MCF 10A (cell line): ENCODE measurements around the gene CALHM2. TPM values are rescaled to one million over a fixed set of nuclear protein-coding genes. Genes with fewer than 3 reads are reported as not detected.

ENCODE experiments used
- BruUV-seq: library from RNA; stranded (reverse); fragments of 400-500 nt; replicated peaks from 2 replicates; lab custom pipeline; 2021; lab: Mats Ljungman, UMichigan
- CTCF ChIA-PET: fragments of 300-600 bp; sonication (Branson Sonifier 250); formaldehyde crosslinking; extraction: SDS; loops from one replicate; lab custom pipeline; 2021; ENCODE audit warnings: antibody characterized with exemption, inconsistent platforms; lab: Yijun Ruan, JAX
- POLR2A ChIA-PET: fragments of 300-600, 350-650 bp; sonication (Branson Sonifier 250); formaldehyde crosslinking; extraction: SDS; loops from one replicate; lab custom pipeline; 2020; ENCODE audit warnings: antibody characterized with exemption, inconsistent platforms; lab: Yijun Ruan, JAX
- DNase-seq: peaks from one replicate; pipeline ENCODE4 v3.0.0-alpha.2; 2018; ENCODE audit not compliant: unreplicated experiment
- H3K27ac Mint-ChIP-seq: one replicate; pipeline ENCODE4 v1.8.0; 2022; ENCODE audit warnings: mild to moderate bottlenecking, low read depth, mixed read lengths; ENCODE audit not compliant: unreplicated experiment
- H3K27me3 Mint-ChIP-seq: one replicate; pipeline ENCODE4 v1.8.0; 2022; ENCODE audit warnings: mixed read lengths; ENCODE audit not compliant: insufficient read depth, unreplicated experiment
- H3K36me3 Mint-ChIP-seq: one replicate; pipeline ENCODE4 v1.8.0; 2022; ENCODE audit warnings: mild to moderate bottlenecking, moderate library complexity, mixed read lengths; ENCODE audit not compliant: insufficient read depth, unreplicated experiment
- H3K4me1 Mint-ChIP-seq: one replicate; pipeline ENCODE4 v1.8.0; 2022; ENCODE audit warnings: mixed read lengths; ENCODE audit not compliant: insufficient read depth, unreplicated experiment
- H3K4me3 Mint-ChIP-seq: one replicate; pipeline ENCODE4 v1.8.0; 2022; ENCODE audit warnings: mild to moderate bottlenecking, moderate library complexity, mixed read lengths; ENCODE audit not compliant: unreplicated experiment
- H3K9me3 Mint-ChIP-seq: one replicate; pipeline ENCODE4 v1.8.0; 2022; ENCODE audit warnings: mixed read lengths; ENCODE audit not compliant: unreplicated experiment
- intact Hi-C: fragments of 100-400 bp; cut with micrococcal nuclease; formaldehyde crosslinking; loops from 2 replicates; pipeline ENCODE4 v1.14.1; 2022
- total RNA-seq: library from RNA; stranded (reverse); gene quantifications from 2 replicates; pipeline ENCODE4 v1.2.3, GENCODE V29; 2022
- TF ChIP-seq, protein P1 (sequence below): fragments of 200-600 bp; IDR thresholded peaks from one replicate; pipeline ENCODE4 v1.8.0; 2022; ENCODE audit warnings: antibody characterized with exemption, mild to moderate bottlenecking; ENCODE audit not compliant: unreplicated experiment

CALHM2 gene
- total RNA-seq, 1 experiment from 2014 or later, result 4.2 TPM

DNA sequence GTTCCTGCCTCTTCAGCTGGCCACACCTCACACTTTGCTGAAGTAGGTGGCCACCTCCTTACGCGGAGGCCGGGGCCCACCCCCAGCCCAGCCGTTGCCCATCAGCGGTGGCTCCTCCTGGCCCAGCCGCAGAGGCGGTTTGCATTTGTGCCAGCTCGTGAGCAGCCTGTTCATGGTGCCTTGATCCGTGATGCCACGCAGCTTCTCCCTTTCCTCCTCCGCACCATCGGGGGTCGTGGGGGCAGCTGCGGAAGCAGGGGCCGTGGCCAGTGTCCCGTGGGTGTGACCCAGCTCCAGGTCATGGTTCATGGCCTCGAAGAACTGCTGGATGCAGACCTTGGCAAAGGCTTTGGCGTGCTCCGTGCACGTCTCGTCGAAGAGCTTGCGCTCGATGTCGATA is 3.1 kb upstream of the CALHM2 start:
- no peak overlapping the region for H3K27ac Mint-ChIP-seq
- H3K36me3 Mint-ChIP-seq, result peaks cover 7% of the 10 kb centered on the region
- TF ChIP-seq, protein P1, sequence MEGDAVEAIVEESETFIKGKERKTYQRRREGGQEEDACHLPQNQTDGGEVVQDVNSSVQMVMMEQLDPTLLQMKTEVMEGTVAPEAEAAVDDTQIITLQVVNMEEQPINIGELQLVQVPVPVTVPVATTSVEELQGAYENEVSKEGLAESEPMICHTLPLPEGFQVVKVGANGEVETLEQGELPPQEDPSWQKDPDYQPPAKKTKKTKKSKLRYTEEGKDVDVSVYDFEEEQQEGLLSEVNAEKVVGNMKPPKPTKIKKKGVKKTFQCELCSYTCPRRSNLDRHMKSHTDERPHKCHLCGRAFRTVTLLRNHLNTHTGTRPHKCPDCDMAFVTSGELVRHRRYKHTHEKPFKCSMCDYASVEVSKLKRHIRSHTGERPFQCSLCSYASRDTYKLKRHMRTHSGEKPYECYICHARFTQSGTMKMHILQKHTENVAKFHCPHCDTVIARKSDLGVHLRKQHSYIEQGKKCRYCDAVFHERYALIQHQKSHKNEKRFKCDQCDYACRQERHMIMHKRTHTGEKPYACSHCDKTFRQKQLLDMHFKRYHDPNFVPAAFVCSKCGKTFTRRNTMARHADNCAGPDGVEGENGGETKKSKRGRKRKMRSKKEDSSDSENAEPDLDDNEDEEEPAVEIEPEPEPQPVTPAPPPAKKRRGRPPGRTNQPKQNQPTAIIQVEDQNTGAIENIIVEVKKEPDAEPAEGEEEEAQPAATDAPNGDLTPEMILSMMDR, result no peak
- ChIA-PET POLR2A (no interaction called here), CTCF (interaction anchor here (0.9 to 2.0 kb wide), 2 partner anchors 31 to 39 kb away, joined by 3 to 6 read pairs; no protein-coding TSS in a partner anchor)
- no TSS peak for BruUV-seq
- intact Hi-C loops, result no loop called here
- no peaks in the 10 kb centered on the region for H3K27me3 Mint-ChIP-seq
- H3K4me1 Mint-ChIP-seq, result peaks cover 13% of the 10 kb centered on the region
- H3K4me3 Mint-ChIP-seq, result no peak overlapping the region
- no peak for DNase-seq
- no peaks in the 10 kb centered on the region for H3K9me3 Mint-ChIP-seq

DNA sequence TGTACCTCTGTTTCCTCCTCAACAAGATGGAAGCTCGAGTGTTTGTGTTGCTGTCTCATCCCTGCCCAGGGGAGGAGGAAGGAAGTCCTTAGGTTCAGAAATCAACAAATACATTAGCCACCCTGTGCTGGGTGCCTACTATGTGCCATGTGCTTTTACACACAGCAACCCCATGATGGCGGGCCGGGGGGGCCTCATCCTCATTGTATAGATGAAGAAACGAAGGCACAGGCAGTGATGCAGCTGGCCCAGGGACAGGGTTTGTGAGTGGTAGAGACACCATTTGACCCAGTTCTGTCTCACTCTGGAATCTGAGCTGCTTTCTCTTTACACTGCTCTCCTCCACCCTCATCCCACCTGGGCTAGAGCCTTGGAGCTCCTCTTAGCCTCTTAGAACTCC is 1.9 kb upstream of the CALHM2 start:
- POLR2A ChIA-PET, result no interaction called here
- H3K27ac Mint-ChIP-seq, result peak overlapping the region; percentile 9
- no peak overlapping the region for H3K4me3 Mint-ChIP-seq
- CTCF ChIA-PET, result interaction anchor here (1.1 to 2.0 kb wide), 2 partner anchors 32 kb away, joined by 5 to 6 read pairs; no protein-coding TSS in a partner anchor
- H3K36me3 Mint-ChIP-seq, result peaks cover 11% of the 10 kb centered on the region
- H3K27me3 Mint-ChIP-seq, result no peaks in the 10 kb centered on the region
- intact Hi-C loops, result no loop called here
- H3K9me3 Mint-ChIP-seq, result no peaks in the 10 kb centered on the region
- DNase-seq, result no peak
- TF ChIP-seq, protein P1, result no peak
- BruUV-seq, result no TSS peak
- peaks cover 19% of the 10 kb centered on the region for H3K4me1 Mint-ChIP-seq

DNA sequence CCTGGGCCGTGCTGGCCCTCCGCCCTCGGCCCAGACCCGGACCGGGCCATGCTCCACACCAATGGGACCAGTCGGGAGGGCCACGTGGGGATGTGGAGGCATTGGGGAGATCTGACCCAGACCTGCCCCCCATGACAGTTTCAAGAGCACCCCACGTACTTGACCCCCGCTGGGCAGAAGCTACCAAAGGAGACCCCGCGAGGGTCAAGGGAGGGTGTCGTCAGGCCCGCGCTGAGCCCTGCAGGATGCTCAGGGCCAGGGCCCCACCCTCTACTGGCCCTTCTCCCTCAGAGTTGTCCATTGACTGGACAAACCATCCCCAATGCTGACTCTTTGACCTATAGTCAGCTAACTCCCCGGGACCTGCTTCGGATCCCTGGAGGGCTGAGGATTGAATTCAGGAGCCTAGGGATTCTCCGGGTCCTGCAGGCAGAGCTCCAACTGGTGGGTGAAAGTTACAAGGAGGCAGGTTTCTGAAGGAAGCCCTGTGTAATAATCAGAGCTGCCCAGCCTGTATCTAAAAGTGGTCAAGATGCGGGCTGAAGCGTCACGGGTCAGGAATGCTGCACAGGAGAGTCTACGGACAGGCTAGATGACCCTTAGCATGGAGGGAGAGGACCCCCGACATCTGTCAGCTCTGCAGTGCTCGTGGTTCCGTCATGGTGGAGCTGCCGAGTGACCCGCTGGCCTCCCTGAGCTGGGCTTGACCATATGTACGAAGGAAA is 498 bp upstream of the CALHM2 start:
- Mint-ChIP-seq H3K27me3 (no peaks in the 10 kb centered on the region), H3K4me3 (peak overlapping the region; percentile 77), H3K9me3 (no peaks in the 10 kb centered on the region), H3K4me1 (peaks cover 25% of the 10 kb centered on the region), H3K36me3 (peaks cover 25% of the 10 kb centered on the region), H3K27ac (peak overlapping the region; percentile 7)
- TF ChIP-seq, protein P1, result no peak
- BruUV-seq, result no TSS peak
- POLR2A ChIA-PET, result interaction anchor here (1.1 kb wide), 1 partner anchor 56 kb away, joined by 3 read pairs; the partner anchor contains the start of genes ATP5MK and PDCD11
- no peak for DNase-seq
- CTCF ChIA-PET, result interaction anchor here (0.7 to 1.1 kb wide), 2 partner anchors 24 to 33 kb away, joined by 3 to 5 read pairs; no protein-coding TSS in a partner anchor
- intact Hi-C loops, result no loop called here

DNA sequence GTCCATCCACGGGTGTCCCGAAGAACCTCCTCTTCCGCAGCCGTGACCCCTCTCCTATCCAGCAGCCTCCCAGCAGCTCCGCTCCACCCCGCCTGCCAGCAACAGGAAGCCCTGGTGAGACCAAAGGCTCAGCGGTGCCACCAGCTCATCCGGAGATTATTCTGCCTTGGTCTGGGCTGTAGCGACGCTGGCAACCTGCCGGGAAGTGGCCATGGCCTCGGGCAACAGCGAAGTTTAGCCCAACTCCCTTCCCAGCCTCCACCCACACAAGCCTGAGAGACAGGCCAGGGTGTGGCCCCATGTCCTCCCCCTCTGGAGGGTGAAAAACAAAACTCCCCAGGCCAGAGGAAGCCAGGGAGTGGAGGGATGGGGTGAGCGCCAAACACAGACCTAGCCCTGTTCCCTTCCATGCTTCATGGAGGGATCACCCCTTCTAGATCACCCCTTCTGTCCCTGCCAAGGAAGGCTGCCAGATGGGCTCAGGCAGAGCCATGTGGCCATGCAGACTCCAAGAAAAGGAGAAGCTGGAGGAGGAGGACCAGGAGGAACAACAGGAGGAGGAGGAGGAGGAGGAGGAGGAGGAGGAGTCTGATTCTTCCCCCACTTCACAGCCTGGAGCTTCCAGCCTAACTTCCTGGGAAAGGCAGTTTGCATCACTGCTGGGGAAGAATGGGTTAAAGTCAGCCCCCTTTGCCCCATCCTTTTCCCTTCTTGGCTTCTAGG is 918 bp downstream of the CALHM2 start:
- peak; percentile 85 for DNase-seq
- CTCF ChIA-PET, result interaction anchor here (0.5 to 1.8 kb wide), 3 partner anchors 10 to 58 kb away, joined by 3 to 5 read pairs (median 3); no protein-coding TSS in a partner anchor
- no TSS peak for BruUV-seq
- POLR2A ChIA-PET, result interaction anchor here (0.8 to 1.5 kb wide), 2 partner anchors 28 to 35 kb away, joined by 3 to 7 read pairs; no protein-coding TSS in a partner anchor
- TF ChIP-seq, protein P1, result no peak
- Mint-ChIP-seq H3K27me3 (no peaks in the 10 kb centered on the region), H3K36me3 (peaks cover 33% of the 10 kb centered on the region), H3K4me1 (peaks cover 25% of the 10 kb centered on the region), H3K27ac (peak overlapping the region; percentile 61), H3K9me3 (no peaks in the 10 kb centered on the region), H3K4me3 (peak overlapping the region; percentile 77)
- intact Hi-C loops, result no loop called here
